ENCODE data around the gene ZNF546. TPM values are rescaled to one million over a fixed set of nuclear protein-coding genes. Genes with fewer than 3 reads are reported as not detected.

Gene ZNF546
- total and polyA plus RNA-seq, 3 donors from 2014 or later = 19.6 to 27.6 (median 21.7) TPM

DNA sequence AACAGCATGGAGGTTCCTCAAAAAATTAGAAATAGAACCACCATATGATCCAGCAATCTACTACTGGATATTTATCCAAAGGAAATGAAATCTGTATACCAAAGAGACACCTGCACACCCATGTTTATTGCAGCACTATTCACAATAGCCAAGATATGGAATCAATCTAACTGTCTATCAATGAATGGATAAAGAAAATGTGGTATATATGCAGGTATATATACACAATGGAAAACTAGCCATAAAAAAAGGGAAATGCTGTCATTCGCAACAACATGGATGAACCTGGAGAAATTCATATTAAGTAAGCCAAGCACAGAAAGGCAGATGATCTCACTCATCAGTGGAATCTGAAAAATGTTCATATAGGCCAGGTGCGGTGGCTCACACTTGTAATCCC lies 56.6 kb downstream of the ZNF546 start:
- TF ChIP-seq, protein P1, sequence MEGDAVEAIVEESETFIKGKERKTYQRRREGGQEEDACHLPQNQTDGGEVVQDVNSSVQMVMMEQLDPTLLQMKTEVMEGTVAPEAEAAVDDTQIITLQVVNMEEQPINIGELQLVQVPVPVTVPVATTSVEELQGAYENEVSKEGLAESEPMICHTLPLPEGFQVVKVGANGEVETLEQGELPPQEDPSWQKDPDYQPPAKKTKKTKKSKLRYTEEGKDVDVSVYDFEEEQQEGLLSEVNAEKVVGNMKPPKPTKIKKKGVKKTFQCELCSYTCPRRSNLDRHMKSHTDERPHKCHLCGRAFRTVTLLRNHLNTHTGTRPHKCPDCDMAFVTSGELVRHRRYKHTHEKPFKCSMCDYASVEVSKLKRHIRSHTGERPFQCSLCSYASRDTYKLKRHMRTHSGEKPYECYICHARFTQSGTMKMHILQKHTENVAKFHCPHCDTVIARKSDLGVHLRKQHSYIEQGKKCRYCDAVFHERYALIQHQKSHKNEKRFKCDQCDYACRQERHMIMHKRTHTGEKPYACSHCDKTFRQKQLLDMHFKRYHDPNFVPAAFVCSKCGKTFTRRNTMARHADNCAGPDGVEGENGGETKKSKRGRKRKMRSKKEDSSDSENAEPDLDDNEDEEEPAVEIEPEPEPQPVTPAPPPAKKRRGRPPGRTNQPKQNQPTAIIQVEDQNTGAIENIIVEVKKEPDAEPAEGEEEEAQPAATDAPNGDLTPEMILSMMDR (IDR thresholded peaks at IDR 0.05) = no peak
- no peak for TF ChIP-seq POLR2A (IDR thresholded peaks at IDR 0.05)
- WGBS, 2 donors = 96 to 98% methylated on average over 2 of the region's 2 CpGs
- no peak for DNase-seq
- H3K4me3 ChIP-seq = no peak overlapping the region
- intact Hi-C loops (cut with DNase I; ENCODE audit: low total_unique reads) = no loop called here
- H3K9me3 ChIP-seq = no peaks in the 10 kb centered on the region
- H3K27ac ChIP-seq = no peak overlapping the region
- no peaks in the 10 kb centered on the region for H3K36me3 ChIP-seq (ENCODE audit: low read depth, missing control alignments)
- H3K4me1 ChIP-seq = peaks cover 6% of the 10 kb centered on the region
- no peaks in the 10 kb centered on the region for H3K27me3 ChIP-seq

DNA sequence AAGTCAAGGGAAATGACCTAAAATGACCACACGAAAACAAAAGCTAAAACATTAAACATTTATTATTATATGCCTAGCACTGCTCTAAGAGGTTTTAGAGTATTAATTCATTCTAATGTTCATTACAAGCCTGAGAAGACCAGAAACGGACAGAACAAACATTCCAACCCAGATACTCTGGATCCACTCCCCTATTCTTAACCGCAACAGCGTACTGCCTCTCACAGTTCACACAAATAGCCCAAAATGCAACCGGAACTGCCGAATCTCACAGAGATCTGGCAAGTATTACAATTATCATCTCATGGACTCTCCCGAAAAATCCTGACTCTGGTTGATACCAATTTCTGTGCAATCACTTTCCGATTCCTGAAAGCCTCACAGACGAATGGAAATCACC lies 57.8 kb downstream of the ZNF546 start:
- WGBS, 2 donors = 71 to 88% methylated on average over 9 of the region's 9 CpGs
- no peak for TF ChIP-seq POLR2A (IDR thresholded peaks at IDR 0.05)
- TF ChIP-seq, protein P1 (IDR thresholded peaks at IDR 0.05) = no peak
- Histone ChIP-seq H3K9me3 (no peaks in the 10 kb centered on the region), H3K4me3 (no peak overlapping the region), H3K36me3 (ENCODE audit: low read depth, missing control alignments) (no peaks in the 10 kb centered on the region), H3K27ac (no peak overlapping the region), H3K27me3 (no peaks in the 10 kb centered on the region), H3K4me1 (peaks cover 6% of the 10 kb centered on the region)
- DNase-seq = no peak
- intact Hi-C loops (cut with DNase I; ENCODE audit: low total_unique reads) = no loop called here

DNA sequence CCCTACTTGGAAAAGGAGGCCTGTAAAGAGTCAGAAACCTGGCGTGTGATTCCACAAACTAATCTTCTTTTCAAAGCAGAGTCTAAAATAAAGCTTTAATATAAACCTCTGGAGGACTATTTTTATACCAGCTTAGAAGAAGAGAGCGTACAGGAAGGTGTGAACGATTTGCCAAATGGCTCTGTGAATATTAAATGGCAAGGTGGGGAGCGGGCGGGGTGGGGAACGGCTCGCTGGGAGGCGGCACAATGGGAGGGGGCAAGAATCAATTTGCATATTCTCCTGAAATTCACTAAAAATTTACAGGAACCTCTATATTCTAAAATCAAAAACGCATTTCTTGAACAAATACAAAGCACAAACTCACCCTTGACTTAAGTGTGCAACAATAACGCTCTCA lies 58.2 kb downstream of the ZNF546 start:
- TF ChIP-seq, protein P1 (IDR thresholded peaks at IDR 0.05) = no peak
- TF ChIP-seq POLR2A (IDR thresholded peaks at IDR 0.05) = no peak
- Histone ChIP-seq H3K4me3 (peak overlapping the region; percentile 60 to 86), H3K4me1 (peaks cover 6% of the 10 kb centered on the region), H3K27me3 (no peaks in the 10 kb centered on the region), H3K9me3 (no peaks in the 10 kb centered on the region), H3K36me3 (ENCODE audit: low read depth, missing control alignments) (no peaks in the 10 kb centered on the region), H3K27ac (no peak overlapping the region)
- 28 to 43% methylated on average over 10 of the region's 10 CpGs for WGBS, 2 donors
- DNase-seq = no peak
- intact Hi-C loops (cut with DNase I; ENCODE audit: low total_unique reads) = no loop called here

DNA sequence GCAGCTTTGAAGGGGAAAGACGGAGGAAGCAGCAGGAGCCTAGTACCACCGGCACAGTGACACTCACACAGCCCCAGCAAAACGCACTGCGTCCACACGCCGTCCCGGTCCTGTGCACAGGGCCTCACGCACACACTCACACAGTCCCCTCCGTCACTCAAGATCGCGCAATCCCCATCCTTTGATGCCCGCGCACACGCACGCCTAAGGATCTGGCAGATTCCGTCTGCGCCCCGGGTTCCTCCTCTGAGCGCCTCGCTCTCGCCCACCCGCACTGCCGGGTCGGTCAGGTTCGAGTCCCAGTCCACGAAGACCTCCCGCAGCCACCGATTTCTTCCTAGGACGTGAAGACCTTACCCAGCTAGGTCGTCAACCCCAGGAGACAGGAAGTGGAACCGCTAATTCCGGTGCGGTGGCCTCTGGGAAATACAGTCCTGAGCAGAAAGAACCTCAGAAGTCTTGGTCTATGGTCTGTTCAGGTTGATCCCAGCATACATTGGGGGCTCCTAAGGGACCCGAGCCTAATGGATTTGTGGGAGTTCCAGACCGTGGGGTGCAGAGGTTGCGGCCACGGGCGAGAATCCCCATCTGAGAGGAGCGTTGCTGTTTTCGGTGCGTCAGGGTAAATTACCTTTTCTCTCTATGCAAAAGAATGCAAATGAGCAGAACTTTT lies 59.1 kb downstream of the ZNF546 start, which contains the start of gene ZNF780B:
Gene ZNF780B, minus strand, starts transcription at position 400 of the 673 bp plus-strand sequence. CDS start 5,899 bp downstream, outside the sequence.
- TF ChIP-seq, protein P1 (IDR thresholded peaks at IDR 0.05) = no peak
- TF ChIP-seq POLR2A (IDR thresholded peaks at IDR 0.05) = no peak
- Histone ChIP-seq H3K4me3 (peak within 1 kb of the TSS; percentile 60 to 86), H3K27ac (peak within 1 kb of the TSS; percentile 23 to 60), H3K36me3 (ENCODE audit: low read depth, missing control alignments) (no peaks in the 10 kb centered on the region), H3K27me3 (no peaks in the 10 kb centered on the region), H3K9me3 (no peaks in the 10 kb centered on the region), H3K4me1 (peaks cover 6% of the 10 kb centered on the region)
- intact Hi-C loops (cut with DNase I; ENCODE audit: low total_unique reads) = no loop called here
- 0% methylated on average over 33 to 41 of the region's 41 CpGs for WGBS, 2 donors
- peak; percentile 93 for DNase-seq

DNA sequence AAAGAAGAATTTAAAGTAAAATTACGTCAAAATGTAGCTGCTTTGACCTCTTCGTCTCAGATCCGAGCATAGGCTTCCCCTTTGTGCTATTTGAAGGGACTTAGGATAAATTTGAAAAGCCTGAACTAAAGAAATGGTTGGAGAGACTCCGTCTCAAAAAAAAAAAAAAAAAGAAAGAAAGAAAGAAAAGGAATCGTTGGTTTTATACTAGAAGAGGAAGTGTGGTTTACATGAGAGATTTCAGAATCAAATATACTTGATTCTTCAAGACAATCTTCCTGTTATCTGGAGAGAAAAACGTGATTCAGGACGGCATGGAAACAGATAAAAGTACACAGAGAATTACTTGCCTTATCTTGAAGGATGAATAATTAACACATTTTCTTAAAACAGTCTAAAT lies 59.6 kb downstream of the ZNF546 start:
- intact Hi-C loops (cut with DNase I; ENCODE audit: low total_unique reads) = no loop called here
- H3K36me3 ChIP-seq (ENCODE audit: low read depth, missing control alignments) = no peaks in the 10 kb centered on the region
- no peaks in the 10 kb centered on the region for H3K9me3 ChIP-seq
- peak overlapping the region; percentile 60 to 86 for H3K4me3 ChIP-seq
- 2% methylated on average over 7 of the region's 7 CpGs for WGBS, 2 donors
- no peak for DNase-seq
- H3K27me3 ChIP-seq = no peaks in the 10 kb centered on the region
- H3K4me1 ChIP-seq = peaks cover 6% of the 10 kb centered on the region
- TF ChIP-seq POLR2A (IDR thresholded peaks at IDR 0.05) = no peak
- TF ChIP-seq, protein P1 (IDR thresholded peaks at IDR 0.05) = no peak
- H3K27ac ChIP-seq = no peak overlapping the region
